T-helper 2 cell treated with Interferon-gamma antibody and Interleukin-4, amounts not matched to agents 5 μg/mL and 100 μg/mL, for 36 hours (primary cell): Measurements from ENCODE around the gene ELF1.
A peak's percentile ranks its signal among the peaks of the same experiment; 100 is the strongest.

Experiments
- DNase-seq: peaks from one replicate; pipeline ENCODE4 v3.0.0; 2021; ENCODE audit warnings: low spot score
- H3K27ac Mint-ChIP-seq: one replicate; pipeline ENCODE4 v1.8.0; 2021; ENCODE audit warnings: mild to moderate bottlenecking, mixed read lengths
- H3K27me3 Mint-ChIP-seq: one replicate; pipeline ENCODE4 v1.8.0; 2021; ENCODE audit warnings: low read depth, mixed read lengths
- H3K36me3 Mint-ChIP-seq: one replicate; pipeline ENCODE4 v1.8.0; 2021; ENCODE audit warnings: low read depth, mixed read lengths
- H3K4me1 Mint-ChIP-seq: one replicate; pipeline ENCODE4 v1.8.0; 2021; ENCODE audit warnings: low read depth, mixed read lengths
- H3K4me3 Mint-ChIP-seq: one replicate; pipeline ENCODE4 v1.8.0; 2022; ENCODE audit warnings: mild to moderate bottlenecking, moderate library complexity, mixed read lengths
- H3K9me3 Mint-ChIP-seq: one replicate; pipeline ENCODE4 v1.8.0; 2021; ENCODE audit warnings: mixed read lengths

The ELF1 gene

DNA sequence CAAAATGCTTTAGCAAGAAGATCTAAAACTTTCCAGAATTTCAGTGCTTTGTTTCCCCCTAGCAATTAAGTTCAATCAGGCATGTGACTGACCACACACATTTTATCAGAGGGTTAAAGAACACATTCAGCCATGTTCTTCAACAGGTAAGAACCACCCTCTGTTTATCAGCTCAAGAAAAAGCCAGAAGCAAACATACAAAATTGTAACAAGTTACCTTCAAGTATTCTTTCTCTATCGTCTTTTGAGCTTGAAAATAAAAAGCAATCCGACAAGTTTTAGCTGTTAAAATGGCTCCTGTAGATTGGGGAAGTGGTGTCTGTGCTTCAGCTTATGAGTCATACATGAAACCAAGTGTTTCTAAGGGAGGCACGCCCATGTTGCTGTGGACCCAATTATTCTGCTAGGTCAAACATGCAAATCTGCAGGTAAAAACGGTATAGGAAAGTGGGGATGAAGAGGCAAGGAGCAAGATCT is at the start of gene ELF1:
TSS of gene ELF1 (minus strand) at position 306 of the 477 bp plus-strand sequence. CDS start 37,262 bp downstream, outside the sequence.
- peak within 1 kb of the TSS; percentile 98 for H3K27ac Mint-ChIP-seq
- DNase-seq = peak; percentile 51
- no peaks in the 10 kb centered on the region for H3K9me3 Mint-ChIP-seq
- peaks cover 44% of the 10 kb centered on the region for H3K4me1 Mint-ChIP-seq
- peaks cover 23% of the 10 kb centered on the region for H3K36me3 Mint-ChIP-seq
- peak within 1 kb of the TSS; percentile 97 for H3K4me3 Mint-ChIP-seq
- no peaks in the 10 kb centered on the region for H3K27me3 Mint-ChIP-seq

DNA sequence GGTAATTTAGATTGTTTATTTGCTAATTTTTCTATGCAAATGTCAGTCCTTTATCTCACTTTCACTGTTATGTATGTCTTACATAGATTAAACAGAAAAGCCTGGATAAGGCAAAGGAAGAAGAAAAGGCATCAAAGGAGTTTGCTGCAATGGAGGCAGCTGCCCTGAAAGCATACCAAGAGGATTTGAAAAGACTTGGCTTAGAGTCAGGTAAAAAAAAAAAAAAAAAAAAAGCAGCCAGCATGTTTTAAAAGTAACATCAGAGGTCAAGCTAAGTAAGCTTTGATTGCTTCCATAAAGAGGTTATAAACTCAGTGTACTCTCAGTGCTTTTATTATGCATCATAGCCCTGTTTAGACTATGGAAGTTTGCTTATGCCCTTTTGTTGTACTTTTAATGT is 46.0 kb upstream of the ELF1 start:
- Mint-ChIP-seq H3K27ac (no peak overlapping the region), H3K36me3 (peaks cover 42% of the 10 kb centered on the region), H3K9me3 (no peaks in the 10 kb centered on the region), H3K4me3 (no peak overlapping the region), H3K4me1 (peaks cover 21% of the 10 kb centered on the region), H3K27me3 (no peaks in the 10 kb centered on the region)
- no peak for DNase-seq

DNA sequence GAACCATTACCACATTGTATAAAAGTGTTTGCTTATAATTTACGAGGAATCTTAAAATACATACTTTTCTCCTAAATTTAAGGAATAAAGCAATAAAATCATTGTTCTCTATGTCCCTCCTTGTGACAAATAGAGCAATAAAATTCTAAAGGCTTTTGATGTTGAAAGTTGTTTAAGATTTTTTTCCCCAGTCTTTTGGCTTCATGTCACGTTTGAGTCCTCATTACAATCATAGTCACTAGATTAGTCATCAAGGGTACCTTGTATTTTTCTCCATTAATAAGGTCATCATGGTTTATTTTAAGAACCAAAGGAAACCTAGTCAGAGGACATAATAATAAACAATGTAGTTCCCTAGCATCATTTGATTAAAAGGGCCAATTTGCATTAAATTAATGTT is 45.4 kb upstream of the ELF1 start:
- H3K9me3 Mint-ChIP-seq = no peaks in the 10 kb centered on the region
- peaks cover 25% of the 10 kb centered on the region for H3K4me1 Mint-ChIP-seq
- no peak overlapping the region for H3K27ac Mint-ChIP-seq
- DNase-seq = no peak
- no peak overlapping the region for H3K4me3 Mint-ChIP-seq
- H3K27me3 Mint-ChIP-seq = no peaks in the 10 kb centered on the region
- H3K36me3 Mint-ChIP-seq = peaks cover 39% of the 10 kb centered on the region

DNA sequence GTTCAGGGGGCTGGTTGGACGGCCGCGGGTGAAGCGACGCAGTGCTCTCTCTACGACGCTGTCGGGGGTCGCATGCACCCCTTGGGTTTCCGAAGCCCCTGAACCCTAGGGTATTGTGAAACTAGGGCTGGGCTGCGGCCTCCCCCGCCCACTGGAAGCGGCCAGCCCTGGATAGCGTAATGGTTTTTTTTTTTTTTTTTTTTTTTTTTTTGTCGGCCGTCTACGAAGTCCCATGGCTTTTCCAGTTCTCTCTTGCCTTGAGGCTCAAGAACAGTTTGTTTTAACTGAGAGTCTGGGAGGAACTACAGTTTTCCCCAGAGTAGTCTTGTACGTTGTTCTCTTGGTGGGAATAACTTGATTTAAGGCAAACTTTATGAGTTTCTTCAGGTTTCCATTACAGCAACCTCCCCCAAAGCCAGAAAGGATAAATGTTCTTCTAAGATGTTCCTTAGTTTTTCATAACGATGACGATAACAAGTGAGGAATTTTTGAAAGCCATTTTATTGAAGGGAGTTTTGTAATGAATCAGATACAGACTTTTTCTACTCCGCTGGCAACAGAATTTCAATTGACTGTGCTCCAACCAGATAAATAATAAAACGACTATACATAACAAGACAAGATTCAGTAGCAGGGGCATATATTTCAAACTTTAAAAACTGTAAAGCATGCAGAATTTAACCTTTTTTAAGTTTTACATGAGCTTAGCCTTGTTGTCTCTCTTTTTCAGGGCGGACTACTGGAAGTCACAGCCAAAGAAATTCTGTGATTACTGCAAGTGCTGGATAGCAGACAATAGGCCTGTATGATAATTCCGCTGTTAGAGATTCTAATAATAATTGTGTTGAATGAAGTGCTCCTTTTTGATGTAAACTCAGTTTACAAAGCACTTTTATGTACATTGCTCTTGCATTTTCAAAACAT is 43.1 kb upstream of the ELF1 start:
- Mint-ChIP-seq H3K36me3 (peaks cover 30% of the 10 kb centered on the region), H3K4me3 (peak overlapping the region; percentile 99), H3K4me1 (peaks cover 38% of the 10 kb centered on the region), H3K27me3 (no peaks in the 10 kb centered on the region), H3K9me3 (no peaks in the 10 kb centered on the region), H3K27ac (peak overlapping the region; percentile 99)
- DNase-seq = no peak

DNA sequence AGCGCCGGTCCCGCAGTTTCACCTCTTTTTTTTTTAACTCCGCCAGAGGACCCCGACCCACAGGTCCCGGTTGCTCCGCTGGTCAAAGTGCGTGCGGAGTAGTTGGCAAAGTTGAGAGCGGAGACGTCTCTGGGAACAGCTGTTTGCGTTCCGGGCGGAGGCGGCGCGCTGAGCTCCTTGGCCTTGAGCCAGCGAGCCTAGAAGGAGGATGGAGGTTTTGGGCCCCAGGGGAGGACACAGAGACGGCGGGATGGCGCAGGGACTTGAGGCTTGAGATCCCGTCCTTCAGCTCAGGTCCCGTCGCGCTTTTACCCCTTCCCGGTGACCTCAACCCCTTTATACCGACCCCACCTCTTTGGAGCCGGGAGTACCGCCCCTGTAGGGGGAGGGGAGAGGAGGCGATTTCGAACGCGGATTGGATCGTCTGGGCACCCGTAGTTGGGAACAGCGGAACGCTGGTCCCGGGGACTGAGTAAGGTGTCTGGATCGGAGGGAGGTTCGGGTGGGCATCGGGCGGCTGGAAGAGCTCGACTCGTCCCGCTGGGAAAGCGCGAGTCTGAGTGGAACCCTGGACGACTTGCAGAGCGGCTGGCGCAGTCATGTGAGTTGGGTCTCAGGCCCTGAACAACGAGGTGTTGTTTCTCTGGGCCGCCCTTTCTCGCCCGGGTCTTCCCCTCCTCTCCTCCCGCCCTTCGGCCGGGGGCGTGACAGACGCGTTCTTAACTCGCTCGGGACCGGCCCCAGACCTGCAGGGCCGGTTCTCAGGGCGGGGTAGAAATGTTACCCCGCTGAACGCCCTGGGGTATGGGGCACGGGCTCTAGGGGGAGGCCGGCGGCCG is 42.2 kb upstream of the ELF1 start, which contains the start of gene WBP4:
TSS of gene WBP4 (plus strand) at position 435 of the 839 bp plus-strand sequence. CDS start at position 600, 165 bp downstream.
- H3K36me3 Mint-ChIP-seq = peaks cover 27% of the 10 kb centered on the region
- H3K9me3 Mint-ChIP-seq = no peaks in the 10 kb centered on the region
- DNase-seq = peak; percentile 90
- H3K27me3 Mint-ChIP-seq = no peaks in the 10 kb centered on the region
- H3K27ac Mint-ChIP-seq = peak within 1 kb of the TSS; percentile 99
- H3K4me1 Mint-ChIP-seq = peaks cover 41% of the 10 kb centered on the region
- peak within 1 kb of the TSS; percentile 99 for H3K4me3 Mint-ChIP-seq

DNA sequence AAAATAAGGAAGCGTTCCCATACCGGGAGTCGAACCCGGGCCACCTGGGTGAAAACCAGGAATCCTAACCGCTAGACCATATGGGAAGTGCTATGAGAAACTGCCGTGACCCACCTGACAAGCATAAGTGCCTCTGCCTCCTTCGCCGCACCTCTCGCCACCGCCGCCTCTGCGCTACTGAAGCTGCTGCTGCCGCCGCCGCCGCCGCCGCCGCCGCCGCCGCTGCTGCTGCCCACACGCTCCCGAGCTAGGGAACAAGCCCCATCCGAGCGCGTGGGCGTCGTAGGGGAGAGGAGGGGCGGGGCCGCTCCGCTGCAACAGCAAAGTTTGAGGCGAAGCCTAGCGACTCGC is 41.6 kb upstream of the ELF1 start:
- peak overlapping the region; percentile 99 for H3K4me3 Mint-ChIP-seq
- peaks cover 41% of the 10 kb centered on the region for H3K4me1 Mint-ChIP-seq
- H3K9me3 Mint-ChIP-seq = no peaks in the 10 kb centered on the region
- no peaks in the 10 kb centered on the region for H3K27me3 Mint-ChIP-seq
- peak overlapping the region; percentile 99 for H3K27ac Mint-ChIP-seq
- DNase-seq = peak; percentile 87
- H3K36me3 Mint-ChIP-seq = peaks cover 23% of the 10 kb centered on the region

DNA sequence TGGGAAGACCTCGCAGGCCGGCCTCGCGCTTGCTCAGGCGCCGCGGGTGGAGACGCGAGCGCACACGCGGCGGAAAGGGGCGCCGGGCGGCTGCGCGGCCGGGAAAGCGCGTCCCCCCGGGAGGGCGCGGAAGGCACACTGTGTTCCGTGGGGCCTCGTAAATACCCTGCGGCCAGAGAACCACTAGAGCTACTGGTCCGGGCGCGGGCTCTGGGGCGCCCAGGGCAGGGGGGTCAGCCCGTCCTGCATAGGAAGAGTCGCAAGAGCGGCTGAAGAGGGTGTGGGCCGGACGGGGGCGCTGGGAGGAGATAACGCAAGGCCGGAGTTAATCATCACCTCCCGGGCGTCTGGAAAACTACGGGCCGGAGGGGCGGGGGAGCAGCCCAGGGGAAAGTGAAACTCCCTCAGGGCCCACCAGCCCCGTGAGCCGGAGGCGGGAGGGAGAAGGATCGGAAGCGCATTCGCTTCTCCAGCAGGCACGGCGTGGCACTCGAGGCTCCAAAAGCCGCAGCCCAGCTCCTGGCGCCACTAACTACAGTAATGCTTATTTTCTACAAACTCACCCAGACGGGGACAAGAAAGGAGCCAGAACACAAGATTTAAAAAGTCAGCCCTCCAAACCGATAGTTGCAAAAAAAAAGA is 41.1 kb upstream of the ELF1 start:
- H3K9me3 Mint-ChIP-seq = no peaks in the 10 kb centered on the region
- H3K36me3 Mint-ChIP-seq = peaks cover 18% of the 10 kb centered on the region
- no peaks in the 10 kb centered on the region for H3K27me3 Mint-ChIP-seq
- H3K27ac Mint-ChIP-seq = peak overlapping the region; percentile 99
- DNase-seq = peak; percentile 84
- H3K4me1 Mint-ChIP-seq = peaks cover 43% of the 10 kb centered on the region
- peak overlapping the region; percentile 99 for H3K4me3 Mint-ChIP-seq

DNA sequence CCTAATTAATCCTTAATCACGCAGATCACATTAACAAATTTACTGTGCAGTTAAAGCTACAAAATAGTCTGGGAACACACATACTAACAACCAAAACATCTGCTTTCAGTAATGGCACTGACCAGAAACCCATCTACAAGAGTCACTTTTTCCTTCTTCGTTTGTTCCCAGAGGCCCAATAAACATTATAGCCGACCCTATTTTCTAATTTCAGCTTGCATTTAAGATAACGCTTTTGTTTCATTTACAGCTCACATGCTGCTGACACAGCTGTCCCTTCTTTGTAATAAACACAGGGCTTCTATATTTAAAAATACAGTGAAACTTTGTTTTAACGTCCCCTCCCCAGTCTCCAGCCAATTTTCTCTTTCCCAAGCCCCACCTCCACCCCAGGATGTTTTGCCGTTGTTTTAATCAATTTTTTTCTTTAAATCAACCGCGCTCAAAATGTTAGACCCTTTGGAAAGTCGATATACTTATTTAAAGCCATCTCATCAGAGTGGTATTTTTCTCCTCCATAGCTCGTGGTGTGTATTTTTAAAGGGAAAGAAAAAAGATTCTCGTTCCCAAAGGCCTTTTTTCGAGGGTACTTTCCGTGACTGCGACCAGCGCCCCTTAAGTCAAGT is 40.5 kb upstream of the ELF1 start:
- no peaks in the 10 kb centered on the region for H3K27me3 Mint-ChIP-seq
- peaks cover 13% of the 10 kb centered on the region for H3K36me3 Mint-ChIP-seq
- H3K4me1 Mint-ChIP-seq = peaks cover 49% of the 10 kb centered on the region
- no peak for DNase-seq
- H3K9me3 Mint-ChIP-seq = no peaks in the 10 kb centered on the region
- H3K27ac Mint-ChIP-seq = peak overlapping the region; percentile 99
- H3K4me3 Mint-ChIP-seq = peak overlapping the region; percentile 99

DNA sequence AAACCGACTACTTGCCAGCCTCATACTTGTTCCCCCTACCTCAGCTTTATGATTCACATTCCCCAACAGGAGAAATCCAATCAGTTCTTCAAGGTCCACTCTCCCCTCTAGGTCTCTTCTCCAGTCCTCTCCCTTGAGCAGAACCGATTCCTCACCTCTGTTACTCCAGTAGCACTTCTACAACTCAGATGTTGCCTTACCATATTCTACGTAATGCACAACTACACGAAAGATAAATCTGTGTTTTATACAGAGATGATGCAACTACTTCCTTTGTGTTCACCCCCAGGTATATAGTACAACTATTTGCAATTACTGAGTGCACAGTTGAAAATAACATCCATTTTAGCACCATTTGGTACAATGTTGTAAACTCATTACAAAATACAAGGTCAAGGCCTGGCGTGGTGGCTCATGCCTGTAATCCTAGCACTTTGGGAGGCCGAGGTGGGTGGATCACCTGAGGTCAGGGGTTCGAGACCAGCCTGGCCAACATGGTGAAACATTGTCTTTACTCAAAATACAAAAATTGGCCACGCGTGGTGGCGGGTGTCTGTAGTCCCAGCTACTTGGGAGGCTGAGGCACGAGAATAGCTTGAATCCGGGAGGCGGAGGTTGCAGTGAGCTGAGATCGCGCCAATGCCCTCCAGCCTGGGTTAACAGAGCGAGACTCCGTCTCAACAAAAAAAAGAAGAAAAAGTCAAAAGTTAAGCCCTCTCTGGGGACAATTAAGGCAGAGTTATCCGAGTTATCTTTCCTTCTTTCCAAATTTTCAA is 39.4 kb upstream of the ELF1 start:
- Mint-ChIP-seq H3K27ac (peak overlapping the region; percentile 27), H3K4me1 (peaks cover 47% of the 10 kb centered on the region)

DNA sequence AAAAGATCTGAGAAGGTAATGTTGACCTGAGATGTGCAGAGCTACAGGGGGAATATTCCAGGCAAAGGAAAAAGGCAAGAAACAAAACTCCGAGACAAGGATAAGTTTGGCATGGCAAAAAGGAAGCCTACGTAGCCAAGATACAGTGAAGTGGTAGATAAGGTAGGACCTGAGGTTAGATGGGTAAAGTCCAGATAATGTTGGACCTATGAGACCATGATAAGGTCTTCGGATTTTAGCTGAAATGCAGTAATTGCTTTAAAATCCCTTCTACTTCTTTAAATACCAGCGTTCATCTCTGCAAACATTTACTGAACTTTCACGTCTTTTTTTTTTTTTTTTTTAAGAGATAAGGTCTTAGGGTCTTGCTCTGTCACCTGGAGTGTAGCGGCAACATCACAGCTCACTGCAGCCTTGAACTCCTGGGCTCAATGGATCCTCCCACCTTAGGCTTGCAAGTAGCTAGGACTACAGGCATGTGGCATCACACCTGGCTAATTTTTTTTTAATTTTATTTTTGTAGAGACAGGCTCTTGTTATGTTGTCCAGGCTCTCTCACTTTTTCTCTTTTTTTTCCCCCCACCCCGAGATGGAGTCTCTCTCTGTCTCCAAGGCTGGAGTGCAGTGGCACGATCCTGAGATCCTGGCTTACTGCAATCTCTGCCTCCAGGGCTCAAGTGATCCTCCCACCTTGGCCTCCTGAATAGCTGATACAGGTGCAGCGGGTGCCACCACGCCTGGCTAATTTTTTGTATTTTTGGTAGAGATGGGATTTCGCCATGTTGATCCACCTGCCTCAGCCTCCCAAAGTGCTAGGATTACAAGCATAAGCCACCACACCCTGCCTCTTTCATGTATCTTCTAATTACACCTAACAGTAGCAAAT is 38.0 kb upstream of the ELF1 start:
- H3K27me3 Mint-ChIP-seq = no peaks in the 10 kb centered on the region
- H3K4me3 Mint-ChIP-seq = no peak overlapping the region
- no peaks in the 10 kb centered on the region for H3K9me3 Mint-ChIP-seq
- H3K4me1 Mint-ChIP-seq = peaks cover 36% of the 10 kb centered on the region
- DNase-seq = no peak
- H3K27ac Mint-ChIP-seq = no peak overlapping the region
- peaks cover 4% of the 10 kb centered on the region for H3K36me3 Mint-ChIP-seq

More for the DNA sequence above, 39.4 kb upstream of the ELF1 start:
- peak overlapping the region; percentile 99 for H3K4me3 Mint-ChIP-seq
- no peak for DNase-seq
- H3K36me3 Mint-ChIP-seq = peaks cover 7% of the 10 kb centered on the region
- H3K9me3 Mint-ChIP-seq = no peaks in the 10 kb centered on the region
- no peaks in the 10 kb centered on the region for H3K27me3 Mint-ChIP-seq

DNA sequence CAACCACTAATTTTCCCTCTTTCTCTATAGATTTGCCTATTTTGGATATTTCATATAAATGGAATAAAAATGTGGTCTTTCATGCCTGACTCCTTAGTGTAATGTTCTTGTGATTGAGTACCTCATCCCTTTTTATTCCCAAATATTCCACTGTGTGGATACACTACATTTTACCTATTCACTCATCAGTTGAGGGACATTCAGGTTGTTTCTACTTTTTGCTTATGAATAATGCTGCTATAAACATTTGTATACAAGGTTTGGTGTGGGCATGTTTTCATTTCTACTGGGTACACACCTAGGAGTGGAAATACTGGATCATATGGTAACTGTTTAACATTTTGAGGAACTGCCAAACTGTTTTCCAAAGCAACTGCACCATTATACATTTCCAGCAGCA is 37.1 kb upstream of the ELF1 start:
- Mint-ChIP-seq H3K4me3 (no peak overlapping the region), H3K36me3 (peaks cover 4% of the 10 kb centered on the region), H3K27ac (no peak overlapping the region), H3K9me3 (no peaks in the 10 kb centered on the region), H3K4me1 (peaks cover 40% of the 10 kb centered on the region), H3K27me3 (no peaks in the 10 kb centered on the region)
- no peak for DNase-seq
